Measurements from ENCODE around the gene NRSN2. TPM values are rescaled to one million over a fixed set of nuclear protein-coding genes. Genes with fewer than 3 reads are reported as not detected.

NRSN2 gene
- total RNA-seq, 4 donors from 2014 or later, result 1.3 to 4.7 (median 2.2) TPM

- TF ChIP-seq POLR2A (IDR thresholded peaks at IDR 0.05), result no peak
- TF ChIP-seq CTCF (IDR thresholded peaks at IDR 0.05 in 4 of 5, conservative IDR thresholded peaks at IDR 0.05 in 1 of 5), result no peak
- Histone ChIP-seq H3K4me1 (no peaks in the 10 kb centered on the region), H3K9me3 (no peaks in the 10 kb centered on the region), H3K36me3 (no peaks in the 10 kb centered on the region), H3K4me3 (no peak overlapping the region), H3K27ac (no peak overlapping the region), H3K27me3 (no peaks in the 10 kb centered on the region)
- ATAC-seq, result no peak
- DNase-seq, result no peak
- in situ Hi-C loops (cut with MboI; ENCODE audit: low sequenced_read_pairs in 4 of 4) (loop anchor here in 3 of 4 donors (5.0 to 10.0 kb wide), 4 partner anchors 78 to 378 kb away; no protein-coding TSS in a partner anchor), intact Hi-C loops (cut with DNase I; ENCODE audit: low total_unique reads) (no loop called here)
These were observed 9.8 kb downstream of the NRSN2 start for GRCh38 chr20:356745-357144.

- TF ChIP-seq POLR2A (IDR thresholded peaks at IDR 0.05) (no peak), CTCF (IDR thresholded peaks at IDR 0.05 in 4 of 5, conservative IDR thresholded peaks at IDR 0.05 in 1 of 5) (no peak)
- Histone ChIP-seq H3K27ac (no peak overlapping the region), H3K4me3 (no peak overlapping the region), H3K9me3 (no peaks in the 10 kb centered on the region), H3K27me3 (no peaks in the 10 kb centered on the region), H3K36me3 (no peaks in the 10 kb centered on the region), H3K4me1 (no peaks in the 10 kb centered on the region)
- no peak for DNase-seq
- intact Hi-C loops (cut with DNase I; ENCODE audit: low total_unique reads) (no loop called here), in situ Hi-C loops (cut with MboI; ENCODE audit: low sequenced_read_pairs in 4 of 4) (loop anchor here in 3 of 4 donors (5.0 to 10.0 kb wide), 4 partner anchors 76 to 376 kb away; no protein-coding TSS in a partner anchor)
- ATAC-seq, result no peak
These were observed 12.1 kb downstream of the NRSN2 start for GRCh38 chr20:358891-359555.

GRCh38 chr20:361561-361960, 14.7 kb downstream of the NRSN2 start:
- TF ChIP-seq POLR2A (IDR thresholded peaks at IDR 0.05) (no peak), CTCF (IDR thresholded peaks at IDR 0.05 in 4 of 5, conservative IDR thresholded peaks at IDR 0.05 in 1 of 5) (no peak)
- in situ Hi-C loops (cut with MboI; ENCODE audit: low sequenced_read_pairs in 4 of 4), result no loop called here

GRCh38 chr20:362271-363254, 15.7 kb downstream of the NRSN2 start:
- Histone ChIP-seq H3K36me3 (no peaks in the 10 kb centered on the region), H3K4me1 (no peaks in the 10 kb centered on the region), H3K27ac (no peak overlapping the region), H3K9me3 (no peaks in the 10 kb centered on the region), H3K4me3 (no peak overlapping the region), H3K27me3 (no peaks in the 10 kb centered on the region)
- intact Hi-C loops (cut with DNase I; ENCODE audit: low total_unique reads), result no loop called here
- ATAC-seq (peak; percentile 46 to 77), DNase-seq (peak; percentile 34 to 65)
- in situ Hi-C loops (cut with MboI; ENCODE audit: low sequenced_read_pairs in 4 of 4), result no loop called here
- TF ChIP-seq CTCF (IDR thresholded peaks at IDR 0.05 in 4 of 5, conservative IDR thresholded peaks at IDR 0.05 in 1 of 5) (no peak), POLR2A (IDR thresholded peaks at IDR 0.05) (no peak)

More at GRCh38 chr20:361561-361960, 14.7 kb downstream of the NRSN2 start:
- no peaks in the 10 kb centered on the region for H3K4me1 ChIP-seq
- H3K9me3 ChIP-seq, result no peaks in the 10 kb centered on the region
- H3K4me3 ChIP-seq, result no peak overlapping the region
- H3K27me3 ChIP-seq, result no peaks in the 10 kb centered on the region
- H3K36me3 ChIP-seq, result no peaks in the 10 kb centered on the region
- intact Hi-C loops (cut with DNase I; ENCODE audit: low total_unique reads), result no loop called here
- no peak for ATAC-seq
- no peak overlapping the region for H3K27ac ChIP-seq
- no peak for DNase-seq

All from gastrocnemius medialis (tissue), 4 donors.